Activated CD4-positive, alpha-beta T cell treated with anti-CD3 and anti-CD28 coated beads for 36 hours (primary cell): ENCODE results near the gene FASLG. TPM values are rescaled to one million over a fixed set of nuclear protein-coding genes. Genes with fewer than 3 reads are reported as not detected.
"Not testable (repeated sequence)": the region's sequence is repeated elsewhere in the genome, so short reads cannot be mapped to it uniquely, and the experiment has no call there.

Experiments used
- ATAC-seq: fragments of 200-7000 bp; cut with Tn5 transposase; one replicate; pipeline ENCODE4 v1.10.0; 2021; ENCODE audit warnings: mild to moderate bottlenecking, moderate library complexity
- CTCF ChIA-PET: fragments of 350-600 bp; sonication (Branson Sonifier 250); formaldehyde crosslinking; loops from one replicate; lab custom pipeline; 2021; ENCODE audit warnings: antibody characterized with exemption; lab: Charles Lee
- POLR2A ChIA-PET: fragments of 350-600 bp; sonication (Branson Sonifier 250); formaldehyde crosslinking; loops from one replicate; lab custom pipeline; 2021; ENCODE audit warnings: antibody characterized with exemption, inconsistent platforms; lab: Charles Lee
- DNase-seq: peaks from one replicate; pipeline ENCODE4 v3.0.0-alpha.2; 2020
- H3K27ac Mint-ChIP-seq: one replicate; pipeline ENCODE4 v1.8.0; 2021; ENCODE audit warnings: mixed read lengths
- H3K27me3 Mint-ChIP-seq: one replicate; pipeline ENCODE4 v1.8.0; 2021; ENCODE audit warnings: mixed read lengths
- H3K36me3 Mint-ChIP-seq: one replicate; pipeline ENCODE4 v1.8.0; 2021; ENCODE audit warnings: low read depth, mixed read lengths
- H3K4me1 Mint-ChIP-seq: one replicate; pipeline ENCODE4 v1.8.0; 2021; ENCODE audit warnings: mixed read lengths
- H3K4me3 Mint-ChIP-seq: one replicate; pipeline ENCODE4 v1.8.0; 2021; ENCODE audit warnings: mild to moderate bottlenecking, moderate library complexity, mixed read lengths
- H3K9me3 Mint-ChIP-seq: one replicate; pipeline ENCODE4 v1.8.0; 2021; ENCODE audit warnings: low read depth, mixed read lengths
- intact Hi-C, 2 experiments: fragments of 100-400 bp; cut with DNase I in 1 of 2; cut with micrococcal nuclease in 1 of 2; formaldehyde crosslinking; loops; one replicate each; pipeline versions ENCODE4 v1.14.2 to v1.15.1; 2022 to 2024; cut with DNase I, micrococcal nuclease
- total RNA-seq, 2 experiments: library from RNA; stranded (reverse); gene quantifications; one replicate each; pipeline ENCODE4 v1.2.3, GENCODE V29; 2021

FASLG gene, protein sequence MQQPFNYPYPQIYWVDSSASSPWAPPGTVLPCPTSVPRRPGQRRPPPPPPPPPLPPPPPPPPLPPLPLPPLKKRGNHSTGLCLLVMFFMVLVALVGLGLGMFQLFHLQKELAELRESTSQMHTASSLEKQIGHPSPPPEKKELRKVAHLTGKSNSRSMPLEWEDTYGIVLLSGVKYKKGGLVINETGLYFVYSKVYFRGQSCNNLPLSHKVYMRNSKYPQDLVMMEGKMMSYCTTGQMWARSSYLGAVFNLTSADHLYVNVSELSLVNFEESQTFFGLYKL
- 1 to 10 TPM; 3.6 to 4.0 TPM for total RNA-seq

DNA sequence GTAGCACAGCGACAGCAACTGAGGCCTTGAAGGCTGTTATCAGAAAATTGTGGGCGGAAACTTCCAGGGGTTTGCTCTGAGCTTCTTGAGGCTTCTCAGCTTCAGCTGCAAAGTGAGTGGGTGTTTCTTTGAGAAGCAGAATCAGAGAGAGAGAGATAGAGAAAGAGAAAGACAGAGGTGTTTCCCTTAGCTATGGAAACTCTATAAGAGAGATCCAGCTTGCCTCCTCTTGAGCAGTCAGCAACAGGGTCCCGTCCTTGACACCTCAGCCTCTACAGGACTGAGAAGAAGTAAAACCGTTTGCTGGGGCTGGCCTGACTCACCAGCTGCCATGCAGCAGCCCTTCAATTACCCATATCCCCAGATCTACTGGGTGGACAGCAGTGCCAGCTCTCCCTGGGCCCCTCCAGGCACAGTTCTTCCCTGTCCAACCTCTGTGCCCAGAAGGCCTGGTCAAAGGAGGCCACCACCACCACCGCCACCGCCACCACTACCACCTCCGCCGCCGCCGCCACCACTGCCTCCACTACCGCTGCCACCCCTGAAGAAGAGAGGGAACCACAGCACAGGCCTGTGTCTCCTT, at the start of gene FASLG:
Gene FASLG, plus strand, starts transcription at position 233 of the 583 bp plus-strand sequence. Its CDS starts 99 bp downstream, at position 332.
- H3K27me3 Mint-ChIP-seq = peaks cover 15% of the 10 kb centered on the region
- ChIA-PET CTCF (interaction anchor here (0.6 to 3.9 kb wide), 9 partner anchors 8 to 236 kb away, joined by 3 to 28 read pairs (median 3); no protein-coding TSS in a partner anchor), POLR2A (interaction anchor here (0.6 to 1.6 kb wide), 6 partner anchors 11 to 196 kb away, joined by 3 to 6 read pairs (median 4); no protein-coding TSS in a partner anchor)
- peaks cover 24% of the 10 kb centered on the region for H3K36me3 Mint-ChIP-seq
- H3K9me3 Mint-ChIP-seq = peaks cover 4% of the 10 kb centered on the region
- intact Hi-C loops = loop anchor here (2.0 kb wide), 2 partner anchors 16 to 60 kb away; no protein-coding TSS in a partner anchor
- peak within 1 kb of the TSS; percentile 78 for H3K4me3 Mint-ChIP-seq
- peak; percentile 79 for ATAC-seq
- peaks cover 63% of the 10 kb centered on the region for H3K4me1 Mint-ChIP-seq
- peak; percentile 78 for DNase-seq
- H3K27ac Mint-ChIP-seq = peak within 1 kb of the TSS; percentile 85

DNA sequence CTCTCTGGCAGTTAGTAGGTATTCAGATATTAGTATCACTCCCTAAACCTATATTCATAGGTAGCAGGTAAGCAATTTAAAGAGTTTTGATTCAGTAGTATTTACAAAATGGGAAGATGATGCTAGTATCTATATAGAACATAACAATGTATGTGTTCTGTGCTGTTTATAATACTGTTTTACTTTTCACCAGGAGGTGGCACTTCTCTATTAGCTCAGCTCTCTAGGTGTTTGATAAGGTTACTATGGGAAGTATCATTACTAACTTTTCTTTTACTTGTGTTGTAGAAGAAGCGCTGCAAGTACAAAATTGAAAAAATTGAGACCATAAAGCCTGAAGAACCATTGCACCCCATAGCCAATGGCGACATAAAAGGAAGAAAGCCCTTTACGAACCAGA, 49.4 kb upstream of the FASLG start:
- Mint-ChIP-seq H3K9me3 (no peaks in the 10 kb centered on the region), H3K27ac (no peak overlapping the region), H3K36me3 (peaks cover 24% of the 10 kb centered on the region), H3K27me3 (no peaks in the 10 kb centered on the region), H3K4me3 (no peak overlapping the region), H3K4me1 (peaks cover 7% of the 10 kb centered on the region)
- POLR2A ChIA-PET = no interaction called here
- DNase-seq (no peak), ATAC-seq (no peak)
- intact Hi-C loops = loop anchor here (1.0 kb wide), 2 partner anchors 110 to 119 kb away; no protein-coding TSS in a partner anchor
- CTCF ChIA-PET = interaction anchor here (0.7 to 6.1 kb wide), 21 partner anchors 10 to 378 kb away, joined by 3 to 196 read pairs (median 4); partner anchors contain the start of gene FASLG

DNA sequence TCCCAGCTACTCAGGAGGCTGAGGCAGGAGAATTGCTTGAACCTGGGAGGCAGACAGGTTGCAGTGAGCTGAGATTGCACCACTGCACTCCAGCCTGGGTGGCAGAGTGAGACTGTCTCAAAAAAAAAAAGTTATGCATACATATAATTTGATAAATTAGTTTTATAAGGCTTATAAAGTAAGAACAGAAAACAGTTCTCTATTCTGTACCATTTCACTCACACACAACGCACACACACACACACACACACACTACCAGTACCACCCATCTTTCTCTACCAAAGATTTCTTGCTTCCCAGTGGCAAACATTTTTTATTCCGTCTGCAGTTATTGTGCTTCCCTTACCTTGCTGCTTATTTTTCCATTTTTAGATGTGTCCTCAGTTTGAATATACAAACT, 46.4 kb upstream of the FASLG start:
- Mint-ChIP-seq H3K27me3 (no peaks in the 10 kb centered on the region), H3K4me3 (no peak overlapping the region), H3K9me3 (peaks cover 22% of the 10 kb centered on the region), H3K4me1 (peaks cover 2% of the 10 kb centered on the region), H3K36me3 (peaks cover 40% of the 10 kb centered on the region), H3K27ac (no peak overlapping the region)
- intact Hi-C loops = no loop called here
- POLR2A ChIA-PET = no interaction called here
- no peak for DNase-seq
- CTCF ChIA-PET = interaction anchor here (1.3 kb wide), 1 partner anchor 9 kb away, joined by 4 read pairs; no protein-coding TSS in a partner anchor
- ATAC-seq = no peak

DNA sequence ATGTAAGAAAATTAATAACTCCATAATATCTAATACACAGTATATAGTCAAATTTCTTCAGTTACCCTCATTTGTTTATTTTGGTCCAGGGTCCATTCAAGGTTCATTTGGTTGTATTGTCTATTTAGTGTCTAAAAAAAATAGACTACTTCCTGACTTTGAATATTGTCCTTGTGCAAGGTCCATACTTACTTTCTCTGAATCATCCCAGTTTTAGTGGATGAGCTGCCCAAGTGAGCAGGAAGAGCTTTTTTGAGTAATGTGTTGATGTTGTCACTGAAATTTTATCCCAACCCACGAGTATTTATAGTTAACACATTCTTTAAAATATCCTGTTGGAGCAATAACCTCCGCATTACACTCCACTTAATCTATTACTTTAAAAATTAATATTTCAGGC, 45.6 kb upstream of the FASLG start:
- CTCF ChIA-PET = no interaction called here
- Mint-ChIP-seq H3K9me3 (peaks cover 26% of the 10 kb centered on the region), H3K36me3 (peaks cover 43% of the 10 kb centered on the region)

DNA sequence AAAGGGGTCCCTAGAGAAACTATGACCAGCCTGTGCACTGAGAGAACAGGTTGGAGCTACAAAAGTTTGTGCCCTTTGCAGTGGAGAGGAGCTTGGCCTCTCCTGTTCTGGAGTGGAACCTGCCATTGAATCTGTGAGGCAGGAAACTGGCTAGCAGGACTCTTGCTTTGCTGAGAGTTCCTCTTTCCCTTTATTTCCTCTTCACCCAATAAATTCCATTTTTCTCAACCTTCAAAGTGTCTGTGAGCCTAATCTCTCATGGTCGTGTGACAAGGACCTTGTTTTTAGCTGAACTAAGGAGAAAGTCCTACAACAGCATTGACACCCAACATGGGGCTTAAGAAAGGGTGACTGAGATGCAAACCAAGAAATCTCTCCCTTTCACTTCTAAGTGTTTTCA, 42.7 kb upstream of the FASLG start:
- DNase-seq (no peak), ATAC-seq (no peak)
- Mint-ChIP-seq H3K27me3 (no peaks in the 10 kb centered on the region), H3K27ac (no peak overlapping the region), H3K4me1 (no peaks in the 10 kb centered on the region), H3K36me3 (peaks cover 27% of the 10 kb centered on the region), H3K4me3 (no peak overlapping the region), H3K9me3 (peaks cover 45% of the 10 kb centered on the region)
- intact Hi-C loops = no loop called here
- ChIA-PET POLR2A (no interaction called here), CTCF (interaction anchor here (1.0 to 1.9 kb wide), 4 partner anchors 17 to 113 kb away, joined by 3 to 7 read pairs (median 4); no protein-coding TSS in a partner anchor)

More for the DNA sequence above, 45.6 kb upstream of the FASLG start:
- no peaks in the 10 kb centered on the region for H3K27me3 Mint-ChIP-seq
- no peak overlapping the region for H3K4me3 Mint-ChIP-seq
- POLR2A ChIA-PET = no interaction called here
- DNase-seq (no peak), ATAC-seq (no peak)
- no peak overlapping the region for H3K27ac Mint-ChIP-seq
- peaks cover 2% of the 10 kb centered on the region for H3K4me1 Mint-ChIP-seq
- intact Hi-C loops = no loop called here

DNA sequence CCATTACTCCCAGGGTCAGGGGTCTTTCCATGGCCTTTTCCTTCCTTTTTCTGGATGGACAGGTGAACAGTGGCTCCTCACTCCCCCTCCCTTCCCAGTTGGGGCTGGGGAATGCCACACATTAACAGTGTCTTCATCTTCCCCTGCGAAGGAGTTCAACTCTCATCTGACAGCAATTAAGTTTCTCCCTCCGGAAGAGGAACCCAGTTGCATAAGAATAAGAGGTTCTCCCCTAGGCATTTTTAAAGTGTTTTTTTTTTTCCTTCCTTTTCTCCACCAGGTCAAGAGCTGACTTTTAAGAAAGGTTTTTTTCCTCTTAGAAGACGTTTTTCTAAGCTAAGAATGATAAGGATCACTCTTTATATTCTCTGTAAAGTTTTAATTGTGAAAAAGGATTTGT, 42.3 kb upstream of the FASLG start:
- peaks cover 49% of the 10 kb centered on the region for H3K9me3 Mint-ChIP-seq
- H3K4me1 Mint-ChIP-seq = no peaks in the 10 kb centered on the region
- no peaks in the 10 kb centered on the region for H3K27me3 Mint-ChIP-seq
- no peak overlapping the region for H3K27ac Mint-ChIP-seq
- no peak overlapping the region for H3K4me3 Mint-ChIP-seq
- CTCF ChIA-PET = interaction anchor here (1.0 to 1.9 kb wide), 3 partner anchors 17 to 113 kb away, joined by 3 to 7 read pairs (median 4); no protein-coding TSS in a partner anchor
- ATAC-seq (no peak), DNase-seq (no peak)
- H3K36me3 Mint-ChIP-seq = peaks cover 26% of the 10 kb centered on the region
- POLR2A ChIA-PET = no interaction called here
- intact Hi-C loops = no loop called here

DNA sequence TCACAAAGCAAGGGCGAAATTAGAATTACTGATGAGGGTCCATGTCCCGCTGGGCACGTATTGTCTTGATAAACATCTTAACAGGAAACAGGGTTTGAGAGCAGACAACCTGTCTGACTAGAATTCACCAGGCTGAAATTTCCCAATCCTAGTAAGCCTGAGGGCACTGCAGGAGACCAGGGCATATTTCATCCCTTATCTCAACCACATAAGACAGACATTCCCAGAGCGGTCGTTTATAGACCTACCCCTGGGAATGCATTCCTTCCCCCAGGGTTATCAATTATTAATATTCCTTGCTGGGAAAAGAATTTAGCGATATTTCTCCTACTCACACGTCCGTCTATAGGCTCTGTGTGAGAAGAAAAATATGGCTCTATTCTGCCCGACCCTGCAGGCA, 38.3 kb upstream of the FASLG start:
- CTCF ChIA-PET, H3K27me3 Mint-ChIP-seq, intact Hi-C loops, ATAC-seq, POLR2A ChIA-PET, H3K4me3 Mint-ChIP-seq, H3K27ac Mint-ChIP-seq, H3K4me1 Mint-ChIP-seq, DNase-seq: not testable (repeated sequence)
- H3K36me3 Mint-ChIP-seq = peaks cover 22% of the 10 kb centered on the region
- H3K9me3 Mint-ChIP-seq = peaks cover 47% of the 10 kb centered on the region

DNA sequence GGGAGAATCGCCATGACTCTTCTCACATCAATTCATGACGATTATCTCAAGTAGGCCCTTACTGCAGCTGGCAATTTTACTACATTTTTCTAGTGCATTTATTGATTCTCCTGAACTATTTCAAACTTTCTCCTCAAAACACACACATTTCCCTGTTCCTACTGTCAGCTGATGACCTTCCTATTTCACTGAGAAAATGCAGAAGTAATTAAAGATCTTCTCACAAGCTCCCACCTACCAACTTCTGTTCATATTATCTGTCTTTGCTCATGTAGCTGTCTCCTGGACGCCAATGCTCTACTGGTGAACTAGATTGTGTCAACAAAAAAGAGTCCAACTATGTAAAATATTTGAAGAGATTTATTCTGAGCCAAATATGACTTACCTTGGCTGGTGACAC, 36.4 kb upstream of the FASLG start:
- no peak for DNase-seq
- Mint-ChIP-seq H3K4me3 (no peak overlapping the region), H3K27me3 (peaks cover 10% of the 10 kb centered on the region), H3K4me1 (peaks cover 5% of the 10 kb centered on the region), H3K9me3 (peaks cover 28% of the 10 kb centered on the region), H3K36me3 (peaks cover 6% of the 10 kb centered on the region), H3K27ac (no peak overlapping the region)
- ATAC-seq = no peak
- ChIA-PET POLR2A (no interaction called here), CTCF (interaction anchor here (0.9 to 1.9 kb wide), 5 partner anchors 8 to 97 kb away, joined by 3 to 4 read pairs (median 4); no protein-coding TSS in a partner anchor)
- intact Hi-C loops = no loop called here

DNA sequence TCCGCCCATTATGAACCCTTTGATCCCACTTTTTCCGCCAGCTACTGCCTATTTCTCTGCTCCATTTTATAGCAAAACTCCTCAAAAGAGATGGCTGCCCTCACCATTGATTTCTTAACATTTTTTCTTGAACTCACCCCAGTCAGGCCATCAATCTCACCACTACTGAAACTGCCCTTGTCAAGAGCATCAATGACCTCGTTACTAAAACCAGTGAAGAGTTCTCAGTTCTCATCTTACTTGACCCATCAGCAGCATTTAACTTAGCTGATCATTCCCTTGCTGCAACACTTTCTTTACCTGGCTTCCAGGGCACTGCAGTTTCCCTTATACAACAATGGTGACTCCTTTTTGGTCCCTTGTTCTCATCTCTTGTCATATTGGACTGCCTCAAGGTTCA, 35.2 kb upstream of the FASLG start:
- DNase-seq (no peak), ATAC-seq (no peak)
- ChIA-PET CTCF (interaction anchor here (1.9 kb wide), 1 partner anchor 96 kb away, joined by 4 read pairs; no protein-coding TSS in a partner anchor), POLR2A (interaction anchor here (0.6 kb wide), 1 partner anchor 17 kb away, joined by 3 read pairs; no protein-coding TSS in a partner anchor)
- Mint-ChIP-seq H3K9me3 (peaks cover 21% of the 10 kb centered on the region), H3K27ac (no peak overlapping the region), H3K27me3 (peaks cover 10% of the 10 kb centered on the region), H3K36me3 (peaks cover 4% of the 10 kb centered on the region), H3K4me3 (no peak overlapping the region), H3K4me1 (peaks cover 13% of the 10 kb centered on the region)
- intact Hi-C loops = no loop called here

DNA sequence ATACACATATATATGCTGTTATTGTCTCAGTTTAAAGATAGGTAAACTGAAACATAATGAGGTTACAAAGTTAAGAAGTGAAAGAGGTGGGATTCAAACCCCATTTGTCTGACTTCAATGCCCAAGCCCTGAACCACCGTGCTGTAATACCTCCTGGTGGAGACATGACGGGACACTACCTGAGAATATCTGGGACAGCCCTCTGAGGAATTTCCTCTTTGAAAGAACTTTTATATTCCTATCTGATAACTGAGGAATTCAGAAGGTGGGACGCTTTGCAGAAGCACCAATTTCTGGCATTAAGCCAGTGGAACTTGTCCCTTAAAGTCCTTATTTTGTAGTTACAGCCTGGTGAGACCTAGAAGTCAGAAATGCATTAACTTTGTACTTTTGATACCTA, 32.1 kb upstream of the FASLG start:
- Mint-ChIP-seq H3K9me3 (peaks cover 2% of the 10 kb centered on the region), H3K4me1 (peaks cover 38% of the 10 kb centered on the region), H3K4me3 (no peak overlapping the region), H3K36me3 (no peaks in the 10 kb centered on the region), H3K27me3 (peaks cover 12% of the 10 kb centered on the region), H3K27ac (no peak overlapping the region)
- CTCF ChIA-PET = no interaction called here
- POLR2A ChIA-PET = no interaction called here
- no peak for ATAC-seq
- DNase-seq = no peak
- intact Hi-C loops = loop anchor here in 1 of 2 experiments (5.0 kb wide), 1 partner anchor 35 kb away; no protein-coding TSS in a partner anchor

DNA sequence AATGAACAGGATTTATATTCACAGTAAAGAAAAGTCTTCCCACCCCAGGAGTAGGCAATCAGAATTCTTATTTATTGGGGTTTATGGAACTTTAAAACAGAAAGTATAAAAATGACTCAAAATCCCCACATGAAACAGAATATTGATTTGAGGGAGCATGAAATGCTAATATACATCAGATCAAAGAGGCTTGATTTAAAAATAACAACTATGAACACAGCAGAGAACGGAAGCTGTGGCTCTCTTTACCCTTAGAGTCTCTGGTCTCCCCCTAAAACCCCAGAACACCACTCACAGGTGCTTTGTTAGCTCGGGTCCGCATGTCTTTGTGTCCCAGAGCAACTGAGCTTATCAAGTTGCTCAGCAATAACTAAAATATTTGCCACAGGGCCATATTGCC, 31.2 kb upstream of the FASLG start:
- H3K36me3 Mint-ChIP-seq = no peaks in the 10 kb centered on the region
- peaks cover 10% of the 10 kb centered on the region for H3K27me3 Mint-ChIP-seq
- ATAC-seq (peak; percentile 58), DNase-seq (no peak)
- H3K27ac Mint-ChIP-seq = no peak overlapping the region
- peaks cover 41% of the 10 kb centered on the region for H3K4me1 Mint-ChIP-seq
- H3K4me3 Mint-ChIP-seq = no peak overlapping the region
- H3K9me3 Mint-ChIP-seq = no peaks in the 10 kb centered on the region
- ChIA-PET CTCF (no interaction called here), POLR2A (no interaction called here)
- intact Hi-C loops = loop anchor here in 1 of 2 experiments (5.0 kb wide), 1 partner anchor 35 kb away; no protein-coding TSS in a partner anchor
